ENCODE data around the gene CCND3. TPM values are rescaled to one million over a fixed set of nuclear protein-coding genes. Genes with fewer than 3 reads are reported as not detected.

The CCND3 gene
- polyA plus RNA-seq, 2 of the 4 experiments (the other 2 are of a cell fraction) = 112 to 228 TPM

- TF ChIP-seq BCL3 (IDR thresholded peaks at IDR 0.05) (no peak), TFCP2L1 (CRISPR knock-in tag; IDR thresholded peaks at IDR 0.05) (no peak)
Measured at GRCh38 chr6:41922154-41922553, 19.5 kb downstream of the CCND3 start (continued).

GRCh38 chr6:41921712-41921998 is 20.0 kb downstream of the CCND3 start:
- FAIRE-seq = no peak
- POLR2A ChIA-PET = interaction anchor here (0.6 to 1.6 kb wide), 6 partner anchors 9 to 134 kb away, joined by 3 to 18 read pairs (median 10); partner anchors contain the start of genes CCND3, TOMM6 and USP49
- WGBS (ENCODE audit: missing lambda C conversion rate) = 0% methylated on average over 17 of the region's 20 CpGs

GRCh38 chr6:41920921-41921711 is 20.5 kb downstream of the CCND3 start, which contains the start of the genes BYSL and MED20:
TSS of gene BYSL (plus strand) at chr6:41921499. CDS start at chr6:41921563, 64 bp downstream.
TSS of gene MED20 (minus strand) at chr6:41921139. CDS start at chr6:41921018, 121 bp downstream.
- FAIRE-seq (no peak), ATAC-seq (peak; percentile 88 to 94), DNase-seq (ENCODE audit: low read depth in 1 of 2, low spot score in 1 of 2) (peak; percentile 86 to 97)
- WGBS (ENCODE audit: missing lambda C conversion rate) = 1% methylated on average over 21 of the region's 55 CpGs
- ChIA-PET CTCF (interaction anchor here (0.6 to 12.6 kb wide), 29 partner anchors 9 to 134 kb away, joined by 3 to 189 read pairs (median 4); partner anchors contain the start of genes CCND3, TAF8, TOMM6 and USP49), POLR2A (interaction anchor here (0.6 to 1.6 kb wide), 13 partner anchors 9 to 288 kb away, joined by 3 to 18 read pairs (median 5); partner anchors contain the start of genes CCND3, TOMM6 and USP49)
- H3K4me3 ChIP-seq = peak within 1 kb of the TSS; percentile 80
- H3K27ac ChIP-seq = peak within 1 kb of the TSS; percentile 99
- H3K4me2 ChIP-seq = peak within 1 kb of the TSS; percentile 86
- H3K9me3 ChIP-seq = no peaks in the 10 kb centered on the region
- peaks cover 49% of the 10 kb centered on the region for H3K4me1 ChIP-seq
- TF ChIP-seq MYC (IDR thresholded peaks at IDR 0.05; ENCODE audit: borderline replicate concordance, low read length) (peak; percentile 89), PHF8 (IDR thresholded peaks at IDR 0.05; ENCODE audit: borderline replicate concordance, low read depth) (peak; percentile 82), E2F6 (IDR thresholded peaks at IDR 0.05; ENCODE audit: borderline replicate concordance, low read depth) (peak; percentile 60; the same call in 1 of the 2 replicates), PBX3 (IDR thresholded peaks at IDR 0.05) (no peak), JUNB (IDR thresholded peaks at IDR 0.05) (no peak), CBX2 (IDR thresholded peaks at IDR 0.05; ENCODE audit: borderline replicate concordance, low read depth) (no peak), NR3C1 (IDR thresholded peaks at IDR 0.05) (no peak), HMGXB4 (CRISPR knock-in tag; IDR thresholded peaks at IDR 0.05; ENCODE audit: borderline replicate concordance) (peak; percentile 64; the same call in 1 of the 2 replicates), CEBPB (IDR thresholded peaks at IDR 0.05) (peak in 1 of 2 experiments; percentile 73; a peak in 2 of 4 replicates), HDAC2 (IDR thresholded peaks at IDR 0.05) (no peak), EP300 (IDR thresholded peaks at IDR 0.05) (no peak), HOXB13 (CRISPR knock-in tag; IDR thresholded peaks at IDR 0.05; ENCODE audit: low read depth) (no peak), REST (IDR thresholded peaks at IDR 0.05) (no peak), FOSL2 (IDR thresholded peaks at IDR 0.05) (no peak), FOSL2 (CRISPR knock-in tag; IDR thresholded peaks at IDR 0.05) (no peak), FOXS1 (CRISPR knock-in tag; IDR thresholded peaks at IDR 0.05) (no peak), ATOH8 (CRISPR knock-in tag; IDR thresholded peaks at IDR 0.05; ENCODE audit: low read depth) (no peak), MAZ (IDR thresholded peaks at IDR 0.05; ENCODE audit: borderline replicate concordance, low read depth, low read length) (no peak), KDM5A (IDR thresholded peaks at IDR 0.05) (peak; percentile 75), NFE2L2 (conservative IDR thresholded peaks at IDR 0.05; ENCODE audit: low read length) (no peak), CBX8 (IDR thresholded peaks at IDR 0.05) (no peak)

More at GRCh38 chr6:41921712-41921998, 20.0 kb downstream of the CCND3 start:
- H3K9me3 ChIP-seq = no peaks in the 10 kb centered on the region
- peak; percentile 21 to 31; a peak in 3 of 6 replicates for ATAC-seq
- TF ChIP-seq KDM5A (IDR thresholded peaks at IDR 0.05) = peak; percentile 41; the same call in 1 of the 2 replicates
- peak; percentile 16; the same call in 1 of the 2 replicates for TF ChIP-seq PHF8 (IDR thresholded peaks at IDR 0.05; ENCODE audit: borderline replicate concordance, low read depth)
- TF ChIP-seq SREBF2 (IDR thresholded peaks at IDR 0.05) = no peak
- H3K4me3 ChIP-seq = peak overlapping the region; percentile 80
- DNase-seq (ENCODE audit: low read depth in 1 of 2, low spot score in 1 of 2) = no peak
- CTCF ChIA-PET = interaction anchor here (0.6 to 12.6 kb wide), 15 partner anchors 10 to 134 kb away, joined by 3 to 189 read pairs (median 4); partner anchors contain the start of genes CCND3, TOMM6 and USP49
- peaks cover 44% of the 10 kb centered on the region for H3K4me1 ChIP-seq
- H3K27ac ChIP-seq = peak overlapping the region; percentile 99
- H3K4me2 ChIP-seq = peak overlapping the region; percentile 79

Measured in A549 (cell line).